Smooth muscle cell (in vitro differentiated cells): Measurements from ENCODE around the gene L3MBTL4. TPM values are rescaled to one million over a fixed set of nuclear protein-coding genes. Genes with fewer than 3 reads are reported as not detected.
A peak's percentile ranks its signal among the peaks of the same experiment; 100 is the strongest.

Source experiments
- DNase-seq: peaks from one replicate; lab custom pipeline; 2025; ENCODE audit not compliant: unreplicated experiment; lab: John Stamatoyannopoulos, UW
- H2AFZ ChIP-seq: fragments of 200-600 bp; sonication (generic); 2 replicates; pipeline ENCODE4 v1.6.0; 2016; ENCODE audit warnings: antibody characterized with exemption, low read depth, mild to moderate bottlenecking
- H3F3A ChIP-seq: fragments of 200-600 bp; sonication (generic); 2 replicates; pipeline ENCODE4 v1.6.0; 2017; ENCODE audit warnings: antibody characterized with exemption, low read depth
- H3K27ac ChIP-seq: fragments of 200-600 bp; sonication (generic); 2 replicates; pipeline ENCODE4 v1.5.1; 2016; ENCODE audit warnings: low read depth, mild to moderate bottlenecking
- H3K27me3 ChIP-seq: fragments of 200-600 bp; sonication (generic); 2 replicates; pipeline ENCODE4 v1.6.1; 2016; ENCODE audit warnings: low read depth, mild to moderate bottlenecking
- H3K36me3 ChIP-seq: fragments of 200-600 bp; sonication (generic); 2 replicates; pipeline ENCODE4 v1.5.1; 2016; ENCODE audit warnings: low read depth
- H3K4me1 ChIP-seq: fragments of 200-600 bp; sonication (generic); 2 replicates; pipeline ENCODE4 v1.5.1; 2016; ENCODE audit warnings: low read depth
- H3K4me2 ChIP-seq: fragments of 200-600 bp; sonication (generic); 2 replicates; pipeline ENCODE4 v1.6.0; 2016; ENCODE audit warnings: mild to moderate bottlenecking
- H3K4me3 ChIP-seq: fragments of 200-600 bp; sonication (generic); 2 replicates; pipeline ENCODE4 v1.5.1; 2016; ENCODE audit warnings: mild to moderate bottlenecking
- H3K79me2 ChIP-seq: fragments of 200-600 bp; sonication (generic); 2 replicates; pipeline ENCODE4 v1.6.0; 2016; ENCODE audit warnings: low read depth, mild to moderate bottlenecking
- H3K9ac ChIP-seq: fragments of 200-600 bp; sonication (generic); 2 replicates; pipeline ENCODE4 v1.6.0; 2016; ENCODE audit warnings: low read depth
- H3K9me3 ChIP-seq: fragments of 200-600 bp; sonication (generic); replicated peaks from 2 replicates; pipeline ENCODE4 v1.5.1; 2016; ENCODE audit warnings: low read depth
- H4K20me1 ChIP-seq: fragments of 200-600 bp; sonication (generic); 2 replicates; pipeline ENCODE4 v1.6.0; 2016; ENCODE audit warnings: low read depth
- WGBS: methylation state at CpG from one replicate; pipeline ENCODE4 v1.1.7; 2016; ENCODE audit warnings: low lambda C conversion rate; 5-methylcytosine and 5-hydroxymethylcytosine counted together
- polyA plus RNA-seq: library from polyadenylated mRNA; unstranded; fragments of >200 nt; fragmentation: Nextera tagmentation; extraction: Ambion mirVana; gene quantifications from 2 replicates; pipeline ENCODE4 v1.2.1, GENCODE V29; 2016
- total RNA-seq: library from RNA; depleted of rRNA; stranded (reverse); fragments of >200 nt; gene quantifications from 2 replicates; pipeline ENCODE4 v1.2.3, GENCODE V29; 2014
- TF ChIP-seq, protein P1 (sequence below): fragments of 200-600 bp; sonication (generic); IDR thresholded peaks from 2 replicates; pipeline ENCODE4 v1.5.1; 2017; ENCODE audit warnings: borderline replicate concordance, mild to moderate bottlenecking, antibody characterized with exemption; ENCODE audit not compliant: insufficient read depth, poor library complexity, severe bottlenecking

The L3MBTL4 gene
- total and polyA plus RNA-seq, 2 experiments from 2014 or later, result 3.4 TPM; not detected in 1

DNA sequence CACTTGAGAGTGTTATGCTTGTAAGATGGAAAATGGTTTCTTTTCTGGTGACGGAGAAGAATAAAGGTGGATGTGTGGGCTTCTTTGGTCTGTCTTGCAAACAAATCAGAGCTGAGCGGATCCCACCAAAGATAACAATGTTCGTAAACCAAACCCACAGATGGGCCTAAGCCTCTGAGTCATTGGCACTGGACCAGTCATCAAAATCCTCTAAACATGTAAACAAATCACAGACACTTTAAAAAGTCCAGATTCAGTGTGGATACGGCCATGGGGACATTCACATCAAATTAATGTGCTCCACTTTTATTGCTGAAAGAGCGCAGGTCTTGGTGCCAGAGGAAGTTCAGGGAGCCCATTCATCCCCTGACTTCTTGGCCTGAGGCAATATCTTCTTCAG, 458.9 kb downstream of the L3MBTL4 start:
- Histone ChIP-seq H2AFZ (no peak overlapping the region), H3K4me2 (peak overlapping the region; percentile 70), H4K20me1 (no peaks in the 10 kb centered on the region), H3K4me3 (no peak overlapping the region), H3K9me3 (no peaks in the 10 kb centered on the region), H3K9ac (no peak overlapping the region), H3F3A (peaks cover 12% of the 10 kb centered on the region), H3K4me1 (peaks cover 7% of the 10 kb centered on the region), H3K27me3 (peaks cover 24% of the 10 kb centered on the region), H3K36me3 (no peaks in the 10 kb centered on the region), H3K27ac (peak overlapping the region; percentile 53), H3K79me2 (no peaks in the 10 kb centered on the region)
- no peak for DNase-seq
- 10% methylated on average over 5 of the region's 5 CpGs for WGBS
- TF ChIP-seq, protein P1, sequence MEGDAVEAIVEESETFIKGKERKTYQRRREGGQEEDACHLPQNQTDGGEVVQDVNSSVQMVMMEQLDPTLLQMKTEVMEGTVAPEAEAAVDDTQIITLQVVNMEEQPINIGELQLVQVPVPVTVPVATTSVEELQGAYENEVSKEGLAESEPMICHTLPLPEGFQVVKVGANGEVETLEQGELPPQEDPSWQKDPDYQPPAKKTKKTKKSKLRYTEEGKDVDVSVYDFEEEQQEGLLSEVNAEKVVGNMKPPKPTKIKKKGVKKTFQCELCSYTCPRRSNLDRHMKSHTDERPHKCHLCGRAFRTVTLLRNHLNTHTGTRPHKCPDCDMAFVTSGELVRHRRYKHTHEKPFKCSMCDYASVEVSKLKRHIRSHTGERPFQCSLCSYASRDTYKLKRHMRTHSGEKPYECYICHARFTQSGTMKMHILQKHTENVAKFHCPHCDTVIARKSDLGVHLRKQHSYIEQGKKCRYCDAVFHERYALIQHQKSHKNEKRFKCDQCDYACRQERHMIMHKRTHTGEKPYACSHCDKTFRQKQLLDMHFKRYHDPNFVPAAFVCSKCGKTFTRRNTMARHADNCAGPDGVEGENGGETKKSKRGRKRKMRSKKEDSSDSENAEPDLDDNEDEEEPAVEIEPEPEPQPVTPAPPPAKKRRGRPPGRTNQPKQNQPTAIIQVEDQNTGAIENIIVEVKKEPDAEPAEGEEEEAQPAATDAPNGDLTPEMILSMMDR, result no peak

DNA sequence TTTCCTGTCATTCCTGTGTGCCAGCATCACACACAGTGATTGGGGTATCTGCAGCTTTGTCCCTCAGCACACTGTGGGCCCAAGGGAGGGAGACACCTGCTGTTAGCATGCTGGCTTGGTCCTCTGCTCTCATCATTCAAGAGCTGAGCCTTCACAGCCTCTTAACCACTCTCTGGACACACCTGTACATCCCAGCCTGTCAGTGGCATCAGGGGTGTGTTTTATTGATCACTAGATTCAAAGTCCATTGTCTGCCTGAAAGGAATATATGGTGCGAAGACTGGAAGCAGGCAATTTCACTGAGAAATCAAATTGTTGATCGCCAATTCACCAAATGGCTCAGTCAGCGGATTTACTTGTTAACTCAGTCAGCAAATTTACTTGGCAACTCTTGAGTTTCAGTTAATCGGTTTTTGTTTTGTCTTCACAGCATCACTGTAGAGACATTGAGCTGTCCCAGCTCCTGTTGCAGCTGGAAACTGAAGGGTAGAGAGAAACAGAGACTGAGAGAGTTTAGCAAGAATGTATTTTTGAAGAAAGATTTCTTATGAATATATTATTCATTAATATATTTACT, 463.1 kb downstream of the L3MBTL4 start:
- Histone ChIP-seq H3K9ac (no peak overlapping the region), H3K36me3 (no peaks in the 10 kb centered on the region), H3K79me2 (no peaks in the 10 kb centered on the region), H3K27me3 (peaks cover 17% of the 10 kb centered on the region), H4K20me1 (no peaks in the 10 kb centered on the region), H3K4me1 (peaks cover 7% of the 10 kb centered on the region), H2AFZ (no peak overlapping the region), H3K4me3 (no peak overlapping the region), H3K9me3 (no peaks in the 10 kb centered on the region), H3K27ac (no peak overlapping the region), H3F3A (peaks cover 25% of the 10 kb centered on the region), H3K4me2 (no peak overlapping the region)
- 92% methylated on average over 4 of the region's 4 CpGs for WGBS
- TF ChIP-seq, protein P1, result no peak
- no peak for DNase-seq

DNA sequence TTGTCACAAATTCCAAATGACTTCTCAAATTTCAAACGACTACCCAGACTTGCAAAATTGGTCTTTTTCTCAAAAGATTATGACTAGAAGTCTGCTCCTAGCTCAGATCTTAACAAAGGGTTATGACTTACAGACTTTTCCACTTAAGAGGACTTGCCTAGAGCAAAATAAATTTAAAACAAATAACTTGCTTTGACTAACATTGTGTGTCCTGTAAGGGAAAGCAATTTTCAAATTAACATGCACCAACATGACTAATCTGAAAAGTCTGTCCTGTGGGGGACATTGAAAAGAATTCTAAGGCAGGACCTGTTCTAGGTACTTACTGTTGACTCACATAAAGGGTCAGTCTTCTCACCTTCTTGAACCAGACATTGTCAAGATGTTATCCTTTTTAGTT, 465.9 kb downstream of the L3MBTL4 start:
- no peaks in the 10 kb centered on the region for H3K9me3 ChIP-seq
- H3K4me1 ChIP-seq, result no peaks in the 10 kb centered on the region
- no peak overlapping the region for H3K4me3 ChIP-seq
- H3K36me3 ChIP-seq, result no peaks in the 10 kb centered on the region
- H4K20me1 ChIP-seq, result no peaks in the 10 kb centered on the region
- no peak for DNase-seq
- H3F3A ChIP-seq, result peaks cover 12% of the 10 kb centered on the region
- TF ChIP-seq, protein P1, result no peak
- peaks cover 17% of the 10 kb centered on the region for H3K27me3 ChIP-seq
- H2AFZ ChIP-seq, result no peak overlapping the region
- no peak overlapping the region for H3K27ac ChIP-seq
- H3K9ac ChIP-seq, result no peak overlapping the region
- H3K79me2 ChIP-seq, result no peaks in the 10 kb centered on the region
- WGBS, result 3% methylated on average over 1 of the region's 1 CpG
- H3K4me2 ChIP-seq, result peak overlapping the region; percentile 43

DNA sequence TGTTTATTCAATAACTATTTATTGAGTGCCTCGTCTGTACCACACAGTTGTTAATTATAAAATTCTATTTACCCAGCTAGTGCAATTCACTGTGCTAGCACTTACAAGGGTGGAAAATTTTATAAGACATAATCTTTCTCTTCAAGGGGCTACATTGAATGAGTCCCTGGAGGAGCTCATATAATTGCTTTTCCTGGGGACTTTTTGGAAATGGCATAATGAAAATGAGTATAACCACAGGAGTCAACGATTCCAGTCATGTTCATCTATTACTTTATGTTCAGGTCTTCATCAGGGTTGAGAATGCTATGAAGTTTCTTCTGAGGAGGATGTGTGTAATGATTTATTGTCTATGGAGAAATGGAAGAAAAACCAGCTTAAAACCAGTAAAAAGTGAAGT, 466.5 kb downstream of the L3MBTL4 start:
- Histone ChIP-seq H3K9me3 (no peaks in the 10 kb centered on the region), H3K27me3 (peaks cover 17% of the 10 kb centered on the region), H3K79me2 (no peaks in the 10 kb centered on the region), H3K4me1 (no peaks in the 10 kb centered on the region), H3K4me2 (peak overlapping the region; percentile 43), H4K20me1 (no peaks in the 10 kb centered on the region), H2AFZ (no peak overlapping the region), H3K9ac (no peak overlapping the region), H3K4me3 (no peak overlapping the region), H3F3A (peaks cover 12% of the 10 kb centered on the region), H3K27ac (no peak overlapping the region), H3K36me3 (no peaks in the 10 kb centered on the region)
- DNase-seq, result no peak
- WGBS, result 68% methylated on average over 2 of the region's 2 CpGs
- TF ChIP-seq, protein P1, result no peak
